ENCODE measurements around the gene WWC1.

Gene WWC1

GRCh38 chr5:168422431-168422830 lies 131.0 kb downstream of the WWC1 start:
- no peak overlapping the region for H3K4me3 ChIP-seq (ENCODE audit: insufficient read depth in 1 of 2, low read depth in 1 of 2, low read length in 2 of 2)
- H2AFZ ChIP-seq (ENCODE audit: low read depth, low read length): no peak overlapping the region
- H3K4ac ChIP-seq (ENCODE audit: low read depth in 1 of 2, low read length in 2 of 2): no peak overlapping the region
- H2BK5ac ChIP-seq (ENCODE audit: low read depth, low read length, poor library complexity, severe bottlenecking): no peak overlapping the region
- no peak overlapping the region for H3K14ac ChIP-seq (ENCODE audit: low read length in 2 of 2)
- H3K9me3 ChIP-seq (ENCODE audit: control insufficient read depth, low read length): no peaks in the 10 kb centered on the region
- no peak for DNase-seq
- no peak overlapping the region for H3K18ac ChIP-seq (ENCODE audit: low read depth in 1 of 2, low read length in 2 of 2)
- no peak overlapping the region for H2BK120ac ChIP-seq (ENCODE audit: low read depth, low read length)
- H3K27me3 ChIP-seq (ENCODE audit: control insufficient read depth in 1 of 2, insufficient read depth in 1 of 2, low read length in 2 of 2): no peaks in the 10 kb centered on the region
- no peaks in the 10 kb centered on the region for H3K79me1 ChIP-seq (replicated peaks; ENCODE audit: low read length, poor library complexity, severe bottlenecking)
- H3K9ac ChIP-seq (ENCODE audit: low read length): no peak overlapping the region
- H3K4me2 ChIP-seq (ENCODE audit: low read length, poor library complexity, severe bottlenecking): no peak overlapping the region
- no peak overlapping the region for H2BK15ac ChIP-seq (ENCODE audit: low read depth, poor library complexity, severe bottlenecking)
- H2AK5ac ChIP-seq (ENCODE audit: low read length, severe bottlenecking): no peak overlapping the region
- no peak overlapping the region for H4K91ac ChIP-seq (ENCODE audit: low read length)
- H3K27ac ChIP-seq (ENCODE audit: low read length, poor library complexity, severe bottlenecking): no peak overlapping the region
- H4K8ac ChIP-seq (ENCODE audit: low read length): no peak overlapping the region
- H3K23ac ChIP-seq (ENCODE audit: low read length in 2 of 2): no peak overlapping the region
- H3K36me3 ChIP-seq (ENCODE audit: control insufficient read depth in 1 of 2, insufficient read depth in 2 of 2, low read depth in 1 of 2, low read length in 2 of 2): peaks cover 0 to 33% of the 10 kb centered on the region in 2 experiments
- WGBS: 87% methylated on average over 4 of the region's 4 CpGs
- no peak overlapping the region for H2BK12ac ChIP-seq (ENCODE audit: low read length in 2 of 2)
- peaks cover 7% of the 10 kb centered on the region for H3K4me1 ChIP-seq (ENCODE audit: control insufficient read depth, insufficient read depth, low read depth, low read length)

- H4K91ac ChIP-seq (ENCODE audit: low read length): no peak overlapping the region
- 95% methylated on average over 9 of the region's 9 CpGs for WGBS
Observed at GRCh38 chr5:168423478-168423877, 132.0 kb downstream of the WWC1 start.

GRCh38 chr5:168423971-168424370 lies 132.5 kb downstream of the WWC1 start:
- 98% methylated on average over 4 of the region's 4 CpGs for WGBS
- no peaks in the 10 kb centered on the region for H3K27me3 ChIP-seq (ENCODE audit: control insufficient read depth in 1 of 2, insufficient read depth in 1 of 2, low read length in 2 of 2)
- H3K18ac ChIP-seq (ENCODE audit: low read depth in 1 of 2, low read length in 2 of 2): no peak overlapping the region
- no peak overlapping the region for H3K4me3 ChIP-seq (ENCODE audit: insufficient read depth in 1 of 2, low read depth in 1 of 2, low read length in 2 of 2)
- no peak overlapping the region for H3K23ac ChIP-seq (ENCODE audit: low read length in 2 of 2)
- no peaks in the 10 kb centered on the region for H3K79me1 ChIP-seq (replicated peaks; ENCODE audit: low read length, poor library complexity, severe bottlenecking)
- H3K4me2 ChIP-seq (ENCODE audit: low read length, poor library complexity, severe bottlenecking): no peak overlapping the region
- H3K9ac ChIP-seq (ENCODE audit: low read length): no peak overlapping the region
- no peak overlapping the region for H2BK15ac ChIP-seq (ENCODE audit: low read depth, poor library complexity, severe bottlenecking)
- no peak overlapping the region for H4K8ac ChIP-seq (ENCODE audit: low read length)
- no peak overlapping the region for H2AK5ac ChIP-seq (ENCODE audit: low read length, severe bottlenecking)
- no peaks in the 10 kb centered on the region for H3K9me3 ChIP-seq (ENCODE audit: control insufficient read depth, low read length)
- H3K36me3 ChIP-seq (ENCODE audit: control insufficient read depth in 1 of 2, insufficient read depth in 2 of 2, low read depth in 1 of 2, low read length in 2 of 2): peaks cover 0 to 30% of the 10 kb centered on the region in 2 experiments
- no peak overlapping the region for H3K27ac ChIP-seq (ENCODE audit: low read length, poor library complexity, severe bottlenecking)
- H2AFZ ChIP-seq (ENCODE audit: low read depth, low read length): no peak overlapping the region
- no peak overlapping the region for H3K4ac ChIP-seq (ENCODE audit: low read depth in 1 of 2, low read length in 2 of 2)
- H3K14ac ChIP-seq (ENCODE audit: low read length in 2 of 2): no peak overlapping the region
- no peak overlapping the region for H2BK120ac ChIP-seq (ENCODE audit: low read depth, low read length)
- H2BK5ac ChIP-seq (ENCODE audit: low read depth, low read length, poor library complexity, severe bottlenecking): no peak overlapping the region
- H3K4me1 ChIP-seq (ENCODE audit: control insufficient read depth, insufficient read depth, low read depth, low read length): peaks cover 7% of the 10 kb centered on the region
- DNase-seq: no peak
- H2BK12ac ChIP-seq (ENCODE audit: low read length in 2 of 2): no peak overlapping the region
- no peak overlapping the region for H4K91ac ChIP-seq (ENCODE audit: low read length)

More at GRCh38 chr5:168423478-168423877, 132.0 kb downstream of the WWC1 start:
- no peak overlapping the region for H2BK120ac ChIP-seq (ENCODE audit: low read depth, low read length)
- H2BK5ac ChIP-seq (ENCODE audit: low read depth, low read length, poor library complexity, severe bottlenecking): no peak overlapping the region
- no peak overlapping the region for H3K23ac ChIP-seq (ENCODE audit: low read length in 2 of 2)
- no peak overlapping the region for H3K9ac ChIP-seq (ENCODE audit: low read length)
- peaks cover 0 to 30% of the 10 kb centered on the region in 2 experiments for H3K36me3 ChIP-seq (ENCODE audit: control insufficient read depth in 1 of 2, insufficient read depth in 2 of 2, low read depth in 1 of 2, low read length in 2 of 2)
- H2BK15ac ChIP-seq (ENCODE audit: low read depth, poor library complexity, severe bottlenecking): no peak overlapping the region
- no peaks in the 10 kb centered on the region for H3K79me1 ChIP-seq (replicated peaks; ENCODE audit: low read length, poor library complexity, severe bottlenecking)
- H2BK12ac ChIP-seq (ENCODE audit: low read length in 2 of 2): no peak overlapping the region
- H3K27ac ChIP-seq (ENCODE audit: low read length, poor library complexity, severe bottlenecking): no peak overlapping the region
- no peak overlapping the region for H3K4me3 ChIP-seq (ENCODE audit: insufficient read depth in 1 of 2, low read depth in 1 of 2, low read length in 2 of 2)
- H3K4ac ChIP-seq (ENCODE audit: low read depth in 1 of 2, low read length in 2 of 2): no peak overlapping the region
- no peaks in the 10 kb centered on the region for H3K27me3 ChIP-seq (ENCODE audit: control insufficient read depth in 1 of 2, insufficient read depth in 1 of 2, low read length in 2 of 2)
- DNase-seq: no peak
- H3K14ac ChIP-seq (ENCODE audit: low read length in 2 of 2): peak overlapping the region in 1 of 2 experiments; percentile 35
- no peak overlapping the region for H3K4me2 ChIP-seq (ENCODE audit: low read length, poor library complexity, severe bottlenecking)
- H2AFZ ChIP-seq (ENCODE audit: low read depth, low read length): no peak overlapping the region
- peaks cover 7% of the 10 kb centered on the region for H3K4me1 ChIP-seq (ENCODE audit: control insufficient read depth, insufficient read depth, low read depth, low read length)
- no peak overlapping the region for H3K18ac ChIP-seq (ENCODE audit: low read depth in 1 of 2, low read length in 2 of 2)
- no peak overlapping the region for H2AK5ac ChIP-seq (ENCODE audit: low read length, severe bottlenecking)
- H3K9me3 ChIP-seq (ENCODE audit: control insufficient read depth, low read length): no peaks in the 10 kb centered on the region
- H4K8ac ChIP-seq (ENCODE audit: low read length): no peak overlapping the region

GRCh38 chr5:168424594-168425323 lies 133.3 kb downstream of the WWC1 start:
- Histone ChIP-seq H3K4ac (ENCODE audit: low read depth in 1 of 2, low read length in 2 of 2) (no peak overlapping the region), H3K9ac (ENCODE audit: low read length) (no peak overlapping the region), H2BK15ac (ENCODE audit: low read depth, poor library complexity, severe bottlenecking) (no peak overlapping the region), H4K8ac (ENCODE audit: low read length) (no peak overlapping the region), H3K9me3 (ENCODE audit: control insufficient read depth, low read length) (no peaks in the 10 kb centered on the region), H2BK12ac (ENCODE audit: low read length in 2 of 2) (no peak overlapping the region), H2AFZ (ENCODE audit: low read depth, low read length) (no peak overlapping the region), H3K27ac (ENCODE audit: low read length, poor library complexity, severe bottlenecking) (no peak overlapping the region), H2AK5ac (ENCODE audit: low read length, severe bottlenecking) (no peak overlapping the region), H3K79me1 (replicated peaks; ENCODE audit: low read length, poor library complexity, severe bottlenecking) (no peaks in the 10 kb centered on the region), H3K4me1 (ENCODE audit: control insufficient read depth, insufficient read depth, low read depth, low read length) (peaks cover 7% of the 10 kb centered on the region), H3K4me2 (ENCODE audit: low read length, poor library complexity, severe bottlenecking) (no peak overlapping the region), H3K4me3 (ENCODE audit: insufficient read depth in 1 of 2, low read depth in 1 of 2, low read length in 2 of 2) (no peak overlapping the region), H3K18ac (ENCODE audit: low read depth in 1 of 2, low read length in 2 of 2) (no peak overlapping the region), H3K14ac (ENCODE audit: low read length in 2 of 2) (no peak overlapping the region), H3K36me3 (ENCODE audit: control insufficient read depth in 1 of 2, insufficient read depth in 2 of 2, low read depth in 1 of 2, low read length in 2 of 2) (peaks cover 0 to 30% of the 10 kb centered on the region in 2 experiments), H3K27me3 (ENCODE audit: control insufficient read depth in 1 of 2, insufficient read depth in 1 of 2, low read length in 2 of 2) (no peaks in the 10 kb centered on the region), H4K91ac (ENCODE audit: low read length) (no peak overlapping the region), H2BK5ac (ENCODE audit: low read depth, low read length, poor library complexity, severe bottlenecking) (no peak overlapping the region), H2BK120ac (ENCODE audit: low read depth, low read length) (no peak overlapping the region), H3K23ac (ENCODE audit: low read length in 2 of 2) (no peak overlapping the region)
- peak; percentile 42 for DNase-seq
- WGBS: 88% methylated on average over 2 of the region's 3 CpGs

Measured in mesenchymal stem cell (in vitro differentiated cells and primary cell).